Fibroblast of lung (primary cell): Measurements from ENCODE around the gene IGFBP5. TPM values are rescaled to one million over a fixed set of nuclear protein-coding genes. Genes with fewer than 3 reads are reported as not detected.

ENCODE experiments used
- DNase-seq, 2 donors: peaks; one replicate each; pipeline versions ENCODE4 v3.0.0 to v3.0.0-alpha.2; 2010; ENCODE audit warnings: low read depth in 2 of 2
- H2AFZ ChIP-seq: 2 replicates; pipeline ENCODE4 v1.5.1; 2012; ENCODE audit warnings: low read length, control low read depth, inconsistent platforms
- H3K27ac ChIP-seq: 2 replicates; pipeline ENCODE4 v1.5.1; 2011; ENCODE audit warnings: low read length, control low read depth; ENCODE audit not compliant: insufficient read depth
- H3K27me3 ChIP-seq: 2 replicates; pipeline ENCODE4 v1.5.1; 2011; ENCODE audit warnings: mild to moderate bottlenecking, low read length; ENCODE audit not compliant: control insufficient read depth, insufficient read depth
- H3K36me3 ChIP-seq: 2 replicates; pipeline ENCODE4 v1.5.1; 2011; ENCODE audit warnings: low read length; ENCODE audit not compliant: control insufficient read depth, insufficient read depth
- H3K4me1 ChIP-seq: 2 replicates; pipeline ENCODE4 v1.5.1; 2011; ENCODE audit warnings: low read length; ENCODE audit not compliant: control insufficient read depth, insufficient read depth; ENCODE audit errors: extremely low read depth
- H3K4me2 ChIP-seq: 2 replicates; pipeline ENCODE4 v1.5.1; 2011; ENCODE audit warnings: low read length, control low read depth; ENCODE audit not compliant: insufficient read depth; ENCODE audit errors: extremely low read depth
- H3K4me3 ChIP-seq, 4 experiments: fragments of 200-600 bp in 1 of 4; sonication (generic) in 1 of 4; replicated peaks in 1 of 4; 2 replicates each; pipeline ENCODE4 v1.5.1; 2011 to 2016; ENCODE audit warnings: low read length in 4 of 4, low read depth in 3 of 4, mild to moderate bottlenecking in 3 of 4, control low read depth in 2 of 4, inconsistent platforms in 1 of 4, mixed read lengths in 1 of 4; ENCODE audit not compliant: insufficient read depth in 1 of 4; ENCODE audit errors: control extremely low read depth in 1 of 4
- H3K79me2 ChIP-seq: 2 replicates; pipeline ENCODE4 v1.5.1; 2012; ENCODE audit warnings: mild to moderate bottlenecking, low read length, inconsistent platforms; ENCODE audit not compliant: control insufficient read depth, insufficient read depth
- H3K9ac ChIP-seq: 2 replicates; pipeline ENCODE4 v1.5.1; 2011; ENCODE audit warnings: mild to moderate bottlenecking, low read length, control low read depth; ENCODE audit not compliant: insufficient read depth
- H3K9me3 ChIP-seq: 2 replicates; pipeline ENCODE4 v1.5.1; 2012; ENCODE audit warnings: low read depth, low read length; ENCODE audit not compliant: control insufficient read depth, insufficient read depth
- H4K20me1 ChIP-seq: 2 replicates; pipeline ENCODE4 v1.5.1; 2011; ENCODE audit warnings: low read length; ENCODE audit not compliant: control insufficient read depth, insufficient read depth; ENCODE audit errors: extremely low read depth
- CTCF ChIP-seq, 2 donors: IDR thresholded peaks in 1 of 2; conservative IDR thresholded peaks in 1 of 2; 1 replicate in 1 of 2; 2 replicates in 1 of 2; pipeline ENCODE4 v1.5.1; 2011 to 2012; ENCODE audit warnings: low read length in 2 of 2, control low read depth in 1 of 2, inconsistent platforms in 1 of 2, low read depth in 1 of 2, mild to moderate bottlenecking in 1 of 2
- polyA plus RNA-seq, 2 donors: library from polyadenylated mRNA; depleted of rRNA in 1 of 2; stranded (reverse) in 1 of 2; unstranded in 1 of 2; fragments of >200 nt; gene quantifications; 2 replicates each; pipeline ENCODE4 v1.2.1, GENCODE V29; 2011 to 2012; ENCODE audit warnings: missing spikeins in 1 of 2
- total RNA-seq: library from RNA; depleted of rRNA; stranded (reverse); fragments of >200 nt; gene quantifications from 2 replicates; pipeline ENCODE4 v1.2.1, GENCODE V29; 2014

IGFBP5 gene
- total and polyA plus RNA-seq, 2 donors (not counting 1 experiment from before 2014, with no cell fraction given), result 1,100 to 2,607 TPM

GRCh38 chr2:216622526-216622925, 72.8 kb downstream of the IGFBP5 start:
- Histone ChIP-seq H3K36me3 (no peaks in the 10 kb centered on the region), H3K79me2 (no peaks in the 10 kb centered on the region), H4K20me1 (no peaks in the 10 kb centered on the region), H3K4me3 (no peak overlapping the region), H2AFZ (no peak overlapping the region), H3K4me1 (peaks cover 2% of the 10 kb centered on the region), H3K27ac (no peak overlapping the region), H3K9ac (no peak overlapping the region), H3K27me3 (peaks cover 4% of the 10 kb centered on the region), H3K4me2 (no peak overlapping the region), H3K9me3 (no peaks in the 10 kb centered on the region)
- DNase-seq, result no peak
- TF ChIP-seq CTCF (conservative IDR thresholded peaks at IDR 0.05 in 1 of 2, IDR thresholded peaks at IDR 0.05 in 1 of 2; ENCODE audit: low read depth in 1 of 2, low read length in 2 of 2), result no peak

Other genes with a start within 250 kb of the IGFBP5 start
- 3,233 and 3,423 TPM in 2 replicates for gene RPL37A, start 196.7 kb downstream of the IGFBP5 start, total RNA-seq
- 1,592 and 1,688 TPM in 2 replicates for gene RPL37A, start 196.7 kb downstream of the IGFBP5 start, polyA plus RNA-seq
- gene IGFBP2, start 62.1 kb downstream of the IGFBP5 start, total RNA-seq, result 32.6 and 36.3 TPM in 2 replicates
- 8.6 and 26.0 TPM in 2 replicates for gene IGFBP2, start 62.1 kb downstream of the IGFBP5 start, polyA plus RNA-seq
- not detected in 2 replicates for gene TNP1, start 164.5 kb upstream of the IGFBP5 start, total RNA-seq
- not detected in 2 replicates for gene TNP1, start 164.5 kb upstream of the IGFBP5 start, polyA plus RNA-seq